Activated CD8-positive, alpha-beta memory T cell treated with anti-CD3 and anti-CD28 coated beads, Interleukin-2, amount 50 U/mL, for 48 hours (primary cell): ENCODE measurements around the gene PXMP4.

Source experiments
- DNase-seq: peaks from one replicate; pipeline ENCODE4 v3.0.0-alpha.2; 2020

PXMP4 gene

DNA sequence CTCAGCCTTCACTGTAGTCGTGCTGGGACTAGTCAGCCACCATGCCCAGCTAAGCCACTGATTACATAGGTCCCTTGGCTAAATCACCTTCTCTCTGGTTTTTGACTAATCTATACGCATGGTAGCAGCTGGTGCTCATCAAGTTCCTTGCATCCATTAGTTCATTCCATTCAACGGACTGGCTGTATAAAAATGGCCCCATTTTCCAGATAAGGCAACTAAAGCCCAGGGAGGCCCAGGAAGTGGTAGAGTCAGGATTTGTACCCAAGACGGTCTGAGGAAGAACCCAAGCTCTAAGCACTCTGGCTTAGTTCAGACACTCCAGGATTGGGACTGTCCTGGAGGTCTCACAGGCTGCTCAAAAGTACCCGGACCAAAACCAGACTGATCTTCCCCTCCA is 38.8 kb downstream of the PXMP4 start:
- DNase-seq, result no peak

- no peak for DNase-seq
Measured at GRCh38 chr20:33680686-33681085, 39.4 kb downstream of the PXMP4 start.

- DNase-seq, result peak; percentile 69
Measured at GRCh38 chr20:33679758-33680485, 40.2 kb downstream of the PXMP4 start.

- no peak for DNase-seq
Measured at GRCh38 chr20:33677991-33678702, 42.0 kb downstream of the PXMP4 start.

- no peak for DNase-seq
Measured at GRCh38 chr20:33676652-33677645, 43.2 kb downstream of the PXMP4 start.

DNA sequence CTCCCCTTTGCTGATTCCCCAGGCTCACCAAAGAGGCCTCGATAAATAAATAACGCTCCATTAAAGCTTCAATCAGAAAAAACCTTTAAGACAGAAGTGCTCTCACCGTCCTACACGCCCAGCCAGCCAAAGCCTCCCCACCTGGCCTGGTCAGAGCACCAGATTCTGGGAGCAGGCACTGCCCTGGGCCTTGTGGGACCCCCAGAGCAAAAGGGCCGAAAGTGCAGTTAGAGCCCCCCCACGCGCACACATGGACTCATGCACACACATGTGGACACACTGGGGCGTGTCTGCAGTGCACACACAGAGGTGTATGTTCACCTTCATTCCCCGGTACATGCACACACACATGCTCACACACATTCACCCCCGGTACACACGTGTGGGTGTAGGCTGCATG is 44.0 kb downstream of the PXMP4 start:
- DNase-seq, result no peak

- no peak for DNase-seq
Measured at GRCh38 chr20:33675136-33675959, 44.8 kb downstream of the PXMP4 start.

DNA sequence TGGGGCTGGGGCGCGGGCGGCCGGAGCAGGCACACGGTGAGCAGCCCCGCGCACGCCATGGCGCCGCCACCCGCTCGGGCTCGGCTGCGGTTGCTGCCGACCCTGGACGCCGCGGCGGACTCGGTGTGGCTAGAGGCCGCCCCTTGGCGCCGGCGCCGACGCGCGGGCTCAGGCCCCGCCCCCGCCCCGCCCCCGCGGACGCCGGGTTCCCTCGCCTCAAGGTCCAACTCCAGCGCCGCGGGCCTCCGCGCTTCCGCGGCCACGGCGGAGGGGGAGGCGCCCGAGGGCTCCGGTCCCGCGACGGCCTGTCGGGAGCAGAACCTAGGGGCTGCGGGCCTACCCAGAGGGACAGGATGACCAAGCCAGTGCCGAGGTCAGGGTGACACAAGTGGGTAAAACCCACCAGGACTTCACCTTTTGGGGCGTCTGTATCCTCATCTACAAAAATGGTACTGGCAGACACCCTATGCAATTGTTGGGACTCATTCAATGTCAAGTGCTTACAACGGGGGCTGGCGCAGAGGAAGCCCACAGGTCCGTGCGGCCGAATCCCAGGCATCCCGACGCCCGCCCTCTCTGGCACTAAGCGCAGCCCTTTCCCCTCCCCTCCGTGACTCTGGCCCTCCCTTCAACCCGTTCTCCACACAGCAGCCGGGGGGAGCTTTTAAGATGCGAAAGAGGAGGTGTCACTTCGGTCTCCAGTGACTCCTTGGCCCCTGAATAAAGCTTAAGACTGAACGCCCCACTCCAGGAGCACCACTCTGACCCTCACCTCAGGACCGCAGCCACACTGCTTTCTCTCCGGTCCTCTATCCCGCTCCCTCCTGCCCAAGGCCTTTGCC is 45.6 kb downstream of the PXMP4 start, which contains the start of gene NECAB3:
NECAB3 (minus strand) TSS at position 135 of the 842 bp plus-strand sequence; CDS start at position 59, 76 bp downstream.
- peak; percentile 87 for DNase-seq

- DNase-seq, result peak; percentile 73
Measured at GRCh38 chr20:33673410-33674293, 46.5 kb downstream of the PXMP4 start.

DNA sequence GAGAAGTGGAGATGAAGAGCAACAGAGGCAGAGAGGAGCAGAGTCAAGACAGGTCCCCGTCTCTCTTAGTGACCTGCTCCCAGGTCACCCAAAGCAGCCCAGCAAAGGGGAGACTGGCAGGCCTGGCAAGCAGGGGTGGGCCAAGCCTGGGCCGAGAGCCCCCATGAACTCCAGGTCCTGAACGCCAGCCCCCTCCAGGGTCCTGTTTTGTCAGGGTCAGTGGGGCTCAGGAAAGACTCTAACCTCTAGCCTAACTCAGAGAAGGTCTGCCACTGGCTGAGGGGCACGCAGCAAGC is 47.0 kb downstream of the PXMP4 start:
- no peak for DNase-seq

DNA sequence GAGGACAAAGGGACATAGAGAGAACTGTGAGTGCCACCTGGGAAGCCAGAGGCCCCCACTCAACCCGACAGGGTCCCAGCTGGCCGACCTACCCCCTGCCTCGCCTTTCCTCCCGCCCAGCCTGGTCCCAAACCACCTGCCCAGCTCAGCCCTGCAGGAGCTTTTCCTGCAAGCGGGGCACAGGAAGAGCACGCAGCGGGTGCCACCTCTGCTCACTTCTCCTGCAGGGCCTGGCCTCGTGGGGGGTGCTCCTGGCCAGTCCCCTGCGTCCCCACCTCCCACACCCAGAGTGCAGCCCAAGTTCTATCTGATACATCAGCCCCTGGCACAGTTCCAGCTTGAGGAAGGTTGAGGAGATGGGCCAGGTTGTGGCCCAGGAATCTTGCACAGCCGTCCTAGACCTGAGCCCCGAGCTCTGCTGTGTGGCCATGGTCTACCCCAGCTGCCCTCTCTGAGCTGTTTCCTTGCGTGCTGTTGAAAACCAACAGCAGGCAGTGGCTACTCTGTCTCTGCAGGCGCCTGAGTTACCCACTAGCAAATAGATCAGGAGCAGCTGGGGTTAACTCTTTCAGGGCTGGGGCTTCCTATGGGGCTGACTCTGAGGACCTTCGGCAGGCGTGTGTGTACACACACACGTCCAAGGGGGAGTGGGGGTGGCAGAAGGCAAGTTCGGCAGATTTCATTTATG is 47.5 kb downstream of the PXMP4 start:
- DNase-seq, result no peak

DNA sequence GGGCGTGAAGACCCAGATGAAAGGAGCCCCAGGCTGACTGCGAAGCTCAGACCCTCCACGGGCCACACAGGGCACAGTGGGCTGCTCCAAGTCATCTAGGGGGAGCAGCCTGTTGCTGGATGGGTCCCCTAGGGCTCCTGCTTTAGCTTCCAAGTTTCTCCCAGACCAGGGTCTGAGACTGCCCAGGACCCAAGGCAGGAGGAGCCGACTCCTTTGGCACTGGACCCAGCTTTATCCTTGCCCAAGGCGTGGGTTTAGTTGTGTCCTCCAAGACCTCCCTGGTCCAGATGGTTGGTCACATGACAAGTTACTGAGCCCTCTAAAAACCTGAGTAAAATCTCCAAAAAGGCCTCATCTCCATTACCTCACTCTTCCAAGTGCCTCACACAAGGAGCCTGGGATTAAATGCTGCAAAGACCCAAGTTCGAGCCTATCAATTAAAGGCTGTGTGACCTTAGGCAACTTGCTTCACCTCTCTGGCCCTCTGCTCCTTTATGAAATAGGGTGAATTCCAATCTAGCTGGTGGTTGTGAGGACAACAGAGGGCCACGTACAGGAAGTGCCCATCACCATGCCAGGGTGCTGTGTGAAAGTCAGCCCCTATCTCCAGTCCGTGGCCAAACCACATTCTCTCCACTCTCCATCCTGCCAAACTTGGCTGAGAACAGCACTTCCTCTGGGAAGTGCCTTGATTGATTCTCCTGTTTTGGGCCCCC is 48.4 kb downstream of the PXMP4 start:
- DNase-seq, result no peak

DNA sequence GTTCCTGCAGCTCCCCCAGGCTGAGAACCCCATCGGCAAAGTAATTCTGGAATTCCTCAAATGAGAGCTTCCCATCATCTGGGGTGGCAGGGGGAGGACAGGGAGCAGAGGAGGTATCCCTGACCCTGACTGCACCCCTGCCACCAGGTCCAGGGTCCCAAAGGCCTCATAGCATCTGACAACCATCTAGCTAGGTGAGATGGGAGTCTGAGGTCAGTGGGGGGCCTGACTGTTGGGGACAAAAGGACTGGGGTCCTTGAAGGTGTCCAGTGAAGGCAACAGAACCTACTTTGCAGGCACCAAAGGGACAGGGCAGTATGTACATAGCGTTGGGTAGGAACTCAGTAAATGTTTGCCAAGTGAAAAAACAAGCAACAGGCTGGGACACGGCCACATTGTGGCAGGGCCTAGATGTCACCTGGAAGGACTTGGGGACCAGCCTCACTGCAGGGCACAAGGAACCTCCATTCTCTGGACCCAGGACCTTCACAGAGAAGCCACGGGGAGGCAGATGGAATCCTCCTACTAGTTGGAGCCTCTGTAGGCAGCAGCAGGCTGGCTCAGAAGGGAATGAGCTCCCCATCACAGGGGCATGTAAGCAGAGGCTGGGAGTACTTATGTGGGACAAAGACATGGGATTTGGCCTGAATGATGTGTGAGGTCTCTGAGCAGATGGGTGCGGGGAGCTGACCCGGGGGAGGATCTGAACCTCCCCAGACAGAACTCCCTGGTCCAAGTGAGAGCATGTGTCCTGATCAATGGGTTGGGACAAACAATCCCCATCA is 49.2 kb downstream of the PXMP4 start:
- DNase-seq, result no peak

- no peak for DNase-seq
Measured at GRCh38 chr20:33669873-33670640, 50.1 kb downstream of the PXMP4 start.

GRCh38 chr20:33669224-33669623 is 50.9 kb downstream of the PXMP4 start:
- no peak for DNase-seq

DNA sequence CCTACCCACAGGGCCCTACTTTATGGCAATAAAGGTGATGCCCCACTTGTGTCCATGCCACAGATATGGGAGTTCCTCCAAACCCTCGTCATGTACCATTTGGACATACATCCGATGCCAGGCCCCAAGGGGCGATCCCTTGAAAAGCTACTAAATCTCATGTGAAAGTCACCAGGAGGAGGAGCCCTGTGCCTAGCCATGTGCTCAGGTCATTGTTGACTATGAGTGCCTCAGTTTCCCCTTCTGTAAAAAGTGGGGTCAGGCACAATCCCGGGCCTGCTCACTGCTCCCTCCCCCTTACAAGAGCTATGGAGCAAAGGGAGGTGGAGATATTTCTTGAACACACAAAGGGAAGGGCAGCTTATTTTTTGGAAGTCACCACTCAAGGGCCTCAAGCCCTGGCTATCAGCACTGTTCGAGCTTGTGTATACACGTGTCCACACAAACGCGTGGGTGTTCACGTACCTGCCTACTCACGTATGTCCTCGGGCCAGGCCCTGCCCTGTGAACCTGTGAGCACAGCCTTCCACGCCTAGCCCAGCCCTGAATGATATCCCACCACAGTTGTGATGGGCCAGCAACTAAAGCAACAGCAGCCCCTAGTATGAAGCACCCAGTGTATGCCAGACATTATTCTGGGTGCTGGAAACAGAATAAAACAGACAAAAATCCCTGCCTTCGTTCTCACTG is 51.5 kb downstream of the PXMP4 start:
- DNase-seq, result no peak
